H1 (cell line): ENCODE results near the gene SPON2. TPM values are rescaled to one million over a fixed set of nuclear protein-coding genes. Genes with fewer than 3 reads are reported as not detected.

ENCODE experiments used
- CTCF ChIA-PET: fragments of 300-600 bp; sonication (Branson Sonifier 250); formaldehyde crosslinking; loops from one replicate; lab custom pipeline; 2021; ENCODE audit not compliant: partially characterized antibody; lab: Charles Lee
- POLR2A ChIA-PET: fragments of 300-600 bp; sonication (Branson Sonifier 250); formaldehyde crosslinking; loops from one replicate; lab custom pipeline; 2021; ENCODE audit warnings: inconsistent platforms; ENCODE audit not compliant: partially characterized antibody; lab: Charles Lee
- DNase-seq, 2 experiments: peaks; one replicate each; pipeline versions ENCODE4 v3.0.0 to v3.0.0-alpha.2; 2010 to 2022; ENCODE audit warnings: low spot score in 2 of 2, low read depth in 1 of 2, mixed read lengths in 1 of 2
- FAIRE-seq: peaks from 2 replicates; lab custom pipeline; 2011; peaks lifted over from hg19 to GRCh38; lab: Jason Lieb, UNC
- H2AFZ ChIP-seq: 2 replicates; pipeline ENCODE4 v1.8.1; 2012; ENCODE audit warnings: low read length, inconsistent platforms
- H2AK5ac ChIP-seq: 2 replicates; pipeline ENCODE4 v1.6.1; 2013; ENCODE audit warnings: low read depth, low read length
- H2BK120ac ChIP-seq: replicated peaks from 2 replicates; pipeline ENCODE3; 2013; ENCODE audit warnings: low read depth, low read length, inconsistent platforms
- H2BK12ac ChIP-seq: 2 replicates; pipeline ENCODE4 v1.6.1; 2013; ENCODE audit warnings: low read depth, low read length
- H2BK15ac ChIP-seq: 2 replicates; pipeline ENCODE4 v1.6.1; 2013; ENCODE audit warnings: low read length
- H2BK20ac ChIP-seq: 2 replicates; pipeline ENCODE4 v1.6.1; 2013; ENCODE audit warnings: low read length
- H2BK5ac ChIP-seq: 2 replicates; pipeline ENCODE4 v1.6.1; 2013; ENCODE audit warnings: low read depth, low read length
- H3K14ac ChIP-seq: 2 replicates; pipeline ENCODE4 v1.6.1; 2013; ENCODE audit warnings: inconsistent platforms; ENCODE audit not compliant: insufficient read length
- H3K18ac ChIP-seq: 2 replicates; pipeline ENCODE4 v1.6.1; 2013; ENCODE audit warnings: low read length; ENCODE audit errors: extremely low read depth
- H3K23ac ChIP-seq: 2 replicates; pipeline ENCODE4 v1.6.1; 2013; ENCODE audit warnings: inconsistent platforms; ENCODE audit not compliant: insufficient read length
- H3K23me2 ChIP-seq: 2 replicates; pipeline ENCODE4 v1.6.1; 2013; ENCODE audit warnings: low read depth, low read length
- H3K27ac ChIP-seq: 2 replicates; pipeline ENCODE4 v1.6.1; 2011; ENCODE audit warnings: low read depth, low read length, inconsistent platforms
- H3K27me3 ChIP-seq, 4 experiments: replicated peaks in 1 of 4; 1 replicate in 1 of 4; 2 replicates in 3 of 4; pipeline versions ENCODE4 v1.6.1 to v1.8.1; 2011 to 2013; ENCODE audit warnings: low read length in 3 of 4, mild to moderate bottlenecking in 3 of 4, inconsistent platforms in 2 of 4, mixed read lengths in 2 of 4, moderate library complexity in 1 of 4; ENCODE audit not compliant: control insufficient read depth in 3 of 4, insufficient read depth in 3 of 4; ENCODE audit errors: extremely low read depth in 1 of 4
- H3K36me3 ChIP-seq, 4 experiments: 2 replicates each; pipeline versions ENCODE4 v1.6.1 to v1.8.1; 2011 to 2013; ENCODE audit warnings: mild to moderate bottlenecking in 4 of 4, low read length in 3 of 4, moderate library complexity in 2 of 4, control low read depth in 1 of 4, inconsistent platforms in 1 of 4; ENCODE audit not compliant: insufficient read depth in 4 of 4, control insufficient read depth in 2 of 4
- H3K4ac ChIP-seq: replicated peaks from 2 replicates; pipeline ENCODE3; 2013; ENCODE audit warnings: low read length, low read depth, mixed read lengths, inconsistent platforms; ENCODE audit not compliant: insufficient read length
- H3K4me1 ChIP-seq, 4 experiments: replicated peaks in 1 of 4; 1 replicate in 1 of 4; 2 replicates in 3 of 4; pipeline versions ENCODE4 v1.6.1 to v1.8.1; 2011 to 2013; ENCODE audit warnings: low read length in 3 of 4, inconsistent platforms in 2 of 4, mixed read lengths in 1 of 4; ENCODE audit not compliant: insufficient read depth in 4 of 4, control insufficient read depth in 3 of 4
- H3K4me2 ChIP-seq, 2 experiments: 2 replicates each; pipeline versions ENCODE4 v1.6.1 to v1.8.1; 2011 to 2013; ENCODE audit warnings: low read depth in 2 of 2, low read length in 2 of 2, control low read depth in 1 of 2, inconsistent platforms in 1 of 2, mild to moderate bottlenecking in 1 of 2; ENCODE audit not compliant: insufficient read depth in 1 of 2
- H3K4me3 ChIP-seq, 4 experiments: fragments of 200-600, 300-600 bp in 1 of 4; sonication (generic), shearing (Covaris generic), sonication (Bioruptor Twin) in 1 of 4; 2 replicates each; pipeline versions ENCODE4 v1.5.1 to v1.8.1; 2011 to 2016; ENCODE audit warnings: low read length in 4 of 4, low read depth in 3 of 4, control low read depth in 2 of 4, inconsistent platforms in 2 of 4, mild to moderate bottlenecking in 2 of 4, mixed read lengths in 1 of 4, moderate library complexity in 1 of 4; ENCODE audit not compliant: insufficient read depth in 2 of 4; ENCODE audit errors: extremely low read depth in 1 of 4
- H3K56ac ChIP-seq: replicated peaks from 2 replicates; pipeline ENCODE3; 2013; ENCODE audit warnings: low read depth, mild to moderate bottlenecking, mixed read lengths, low read length, inconsistent platforms; ENCODE audit not compliant: insufficient read length
- H3K79me1 ChIP-seq: 2 replicates; pipeline ENCODE4 v1.6.1; 2013; ENCODE audit warnings: low read depth, low read length, control low read depth
- H3K79me2 ChIP-seq, 2 experiments: 2 replicates each; pipeline versions ENCODE4 v1.6.1 to v1.8.1; 2012 to 2013; ENCODE audit warnings: low read length in 2 of 2, mild to moderate bottlenecking in 2 of 2, inconsistent platforms in 1 of 2; ENCODE audit not compliant: insufficient read depth in 2 of 2, control insufficient read depth in 1 of 2
- H3K9ac ChIP-seq, 4 experiments: replicated peaks in 1 of 4; 1 replicate in 1 of 4; 2 replicates in 3 of 4; pipeline versions ENCODE4 v1.6.1 to v1.8.1; 2011 to 2013; ENCODE audit warnings: low read depth in 3 of 4, low read length in 3 of 4, control low read depth in 2 of 4, mild to moderate bottlenecking in 2 of 4, moderate library complexity in 2 of 4, inconsistent platforms in 1 of 4; ENCODE audit errors: extremely low read depth in 1 of 4
- H3K9me3 ChIP-seq, 2 experiments: 2 replicates each; pipeline versions ENCODE4 v1.6.1 to v1.8.1; 2012 to 2013; ENCODE audit warnings: mild to moderate bottlenecking in 2 of 2, moderate library complexity in 2 of 2, control low read depth in 1 of 2, inconsistent platforms in 1 of 2, low read depth in 1 of 2, low read length in 1 of 2, mixed read lengths in 1 of 2; ENCODE audit not compliant: insufficient read depth in 2 of 2
- H4K20me1 ChIP-seq, 2 experiments: replicated peaks in 1 of 2; 2 replicates each; pipeline versions ENCODE3 to v1.8.1; 2011 to 2013; ENCODE audit warnings: inconsistent platforms in 2 of 2, low read length in 2 of 2, mild to moderate bottlenecking in 1 of 2; ENCODE audit not compliant: insufficient read depth in 2 of 2, control insufficient read depth in 1 of 2
- H4K5ac ChIP-seq: 2 replicates; pipeline ENCODE4 v1.6.1; 2013; ENCODE audit warnings: low read length, low read depth, mixed read lengths, inconsistent platforms; ENCODE audit not compliant: insufficient read length
- H4K8ac ChIP-seq: 2 replicates; pipeline ENCODE4 v1.8.0; 2013; ENCODE audit warnings: mild to moderate bottlenecking, moderate library complexity, low read length, inconsistent platforms; ENCODE audit not compliant: insufficient read depth; ENCODE audit errors: extremely low read depth
- H4K91ac ChIP-seq: replicated peaks from 2 replicates; pipeline ENCODE3; 2013; ENCODE audit warnings: low read length, mixed read lengths, inconsistent platforms; ENCODE audit not compliant: insufficient read length
- ATF2 ChIP-seq: IDR thresholded peaks from 2 replicates; pipeline ENCODE4 v1.6.1; 2012; ENCODE audit warnings: low read length, inconsistent platforms
- ATF3 ChIP-seq: IDR thresholded peaks from 2 replicates; pipeline ENCODE4 v1.6.1; 2011; ENCODE audit warnings: low read depth, mild to moderate bottlenecking, low read length; ENCODE audit not compliant: insufficient read depth
- BACH1 ChIP-seq: IDR thresholded peaks from 2 replicates; pipeline ENCODE4 v1.6.1; 2012; ENCODE audit warnings: low read length, improper control_type of control experiment
- CTBP2 ChIP-seq: IDR thresholded peaks from 2 replicates; pipeline ENCODE4 v1.7.0; 2011; ENCODE audit warnings: borderline replicate concordance, mild to moderate bottlenecking, moderate library complexity, mixed read lengths, low read length; ENCODE audit not compliant: insufficient read depth, insufficient read length
- GTF2F1 ChIP-seq: IDR thresholded peaks from 2 replicates; pipeline ENCODE4 v1.6.1; 2012; ENCODE audit warnings: low read depth, low read length, improper control_type of control experiment, borderline replicate concordance
- JUND ChIP-seq: IDR thresholded peaks from 2 replicates; pipeline ENCODE4 v1.6.1; 2011; ENCODE audit warnings: mild to moderate bottlenecking, improper control_type of control experiment, low read length
- NRF1 ChIP-seq: IDR thresholded peaks from 2 replicates; pipeline ENCODE4 v1.6.1; 2011; ENCODE audit warnings: mild to moderate bottlenecking, low read depth, low read length, improper control_type of control experiment
- RAD21 ChIP-seq, 2 experiments: IDR thresholded peaks in 1 of 2; conservative IDR thresholded peaks in 1 of 2; 2 replicates each; pipeline ENCODE4 v1.6.1; 2011; ENCODE audit warnings: low read depth in 2 of 2, low read length in 2 of 2, improper control_type of control experiment in 1 of 2, inconsistent platforms in 1 of 2, mild to moderate bottlenecking in 1 of 2, moderate library complexity in 1 of 2
- SIX5 ChIP-seq: IDR thresholded peaks from 2 replicates; pipeline ENCODE4 v1.6.1; 2011; ENCODE audit warnings: mild to moderate bottlenecking, low read depth, low read length
- SP2 ChIP-seq: IDR thresholded peaks from 2 replicates; pipeline ENCODE4 v1.6.1; 2012; ENCODE audit warnings: mild to moderate bottlenecking, low read length, inconsistent platforms
- TBP ChIP-seq: IDR thresholded peaks from 2 replicates; pipeline ENCODE4 v1.6.1; 2011; ENCODE audit warnings: low read depth, low read length, improper control_type of control experiment
- YY1 ChIP-seq: IDR thresholded peaks from 2 replicates; pipeline ENCODE4 v1.6.1; 2011; ENCODE audit warnings: low read depth, mild to moderate bottlenecking, low read length
- WGBS, 2 experiments: shearing (Covaris generic) in 1 of 2; methylation state at CpG; one replicate each; pipeline versions ENCODE4 v1.1.6 to v1.1.7; 2013 to 2015; ENCODE audit warnings: low lambda C conversion rate in 2 of 2, mixed read lengths in 2 of 2, inconsistent platforms in 1 of 2, low coverage in 1 of 2, missing lambda C conversion rate in 1 of 2; ENCODE audit not compliant: insufficient replicate concordance in 2 of 2, insufficient coverage in 1 of 2, insufficient read length in 1 of 2; ENCODE audit errors: extremely low coverage in 1 of 2, missing lambda C conversion rate in 1 of 2; 5-methylcytosine and 5-hydroxymethylcytosine counted together
- polyA plus RNA-seq, 7 experiments: library from polyadenylated mRNA; depleted of rRNA in 3 of 7; stranded (reverse) in 5 of 7; unstranded in 2 of 7; fragments of >200 nt in 5 of 7; fragments of 200-250 nt in 2 of 7; gene quantifications; 1 replicate in 5 of 7; 2 replicates in 1 of 7; 4 replicates in 1 of 7; pipeline versions ENCODE4 v1.2.1 to v1.2.3, GENCODE V29; 2011 to 2013; ENCODE audit warnings: missing spikeins in 2 of 7, mixed read lengths in 2 of 7
- total RNA-seq: library from RNA; stranded (reverse); fragmentation: NEBNext Ultra II Directional; extraction: Animal tissue kit (Norgen Biotek cat#: 25700); gene quantifications from 2 replicates; pipeline ENCODE4 v1.2.1, GENCODE V29; 2021

SPON2 gene
- total and polyA plus RNA-seq, 2 of the 8 experiments (the other 6 are each of a cell fraction or from before 2014, with no cell fraction given): 2.8 to 3.2 TPM

GRCh38 chr4:1192091-1192492 is 19.7 kb upstream of the SPON2 start:
- Histone ChIP-seq H3K27me3 (no peaks in the 10 kb centered on the region; a peak in 2 of 7 replicates), H3K9ac (no peak overlapping the region), H3K23me2 (no peaks in the 10 kb centered on the region), H2BK15ac (no peak overlapping the region), H2BK12ac (no peak overlapping the region), H3K14ac (no peak overlapping the region), H3K9me3 (no peaks in the 10 kb centered on the region), H3K4me2 (no peak overlapping the region), H3K27ac (no peak overlapping the region), H3K79me1 (no peaks in the 10 kb centered on the region), H3K36me3 (no peaks in the 10 kb centered on the region), H3K79me2 (no peaks in the 10 kb centered on the region), H4K8ac (no peak overlapping the region), H4K20me1 (no peaks in the 10 kb centered on the region), H2BK20ac (no peak overlapping the region), H3K4ac (no peak overlapping the region), H4K5ac (no peak overlapping the region), H2AFZ (no peak overlapping the region), H3K4me1 (no peaks in the 10 kb centered on the region), H2BK5ac (no peak overlapping the region), H4K91ac (no peak overlapping the region), H2BK120ac (no peak overlapping the region), H3K23ac (no peak overlapping the region), H2AK5ac (no peak overlapping the region), H3K18ac (no peak overlapping the region), H3K56ac (no peak overlapping the region), H3K4me3 (no peak overlapping the region)
- WGBS, 2 experiments: 83% methylated on average over 4 of the region's 4 CpGs; no CpG with 5 or more reads in 1 of the 2 experiments
- DNase-seq: no peak
- ChIA-PET CTCF (interaction anchor here (1.0 to 1.1 kb wide), 2 partner anchors 23 to 62 kb away, joined by 3 read pairs; no protein-coding TSS in a partner anchor), POLR2A (interaction anchor here (1.2 kb wide), 1 partner anchor 20 kb away, joined by 4 read pairs; the partner anchor contains the start of gene SPON2)
- TF ChIP-seq ATF3 (no peak), CTBP2 (no peak), TBP (no peak), ATF2 (no peak), GTF2F1 (no peak), NRF1 (no peak), SIX5 (no peak), RAD21 (IDR thresholded peaks at IDR 0.05 in 1 of 2, conservative IDR thresholded peaks at IDR 0.05 in 1 of 2; ENCODE audit: low read depth in 2 of 2, low read length in 2 of 2) (no peak), YY1 (no peak), BACH1 (no peak), JUND (no peak), SP2 (no peak)
- no peak for FAIRE-seq
